GM10266 (cell line): ENCODE data around the gene TMA7B.

Experiments used
- DNase-seq: peaks from one replicate; pipeline ENCODE4 v3.0.0; 2012; ENCODE audit errors: extremely low spot score
- TF ChIP-seq, protein P1 (sequence below): IDR thresholded peaks from 2 replicates; pipeline ENCODE4 v1.5.1; 2012; ENCODE audit warnings: mild to moderate bottlenecking, low read depth; ENCODE audit not compliant: control insufficient read depth, insufficient read depth; ENCODE audit errors: missing control alignments

Gene TMA7B

GRCh38 chr22:39984006-39984405 lies 23.8 kb downstream of the TMA7B start:
- TF ChIP-seq, protein P1, sequence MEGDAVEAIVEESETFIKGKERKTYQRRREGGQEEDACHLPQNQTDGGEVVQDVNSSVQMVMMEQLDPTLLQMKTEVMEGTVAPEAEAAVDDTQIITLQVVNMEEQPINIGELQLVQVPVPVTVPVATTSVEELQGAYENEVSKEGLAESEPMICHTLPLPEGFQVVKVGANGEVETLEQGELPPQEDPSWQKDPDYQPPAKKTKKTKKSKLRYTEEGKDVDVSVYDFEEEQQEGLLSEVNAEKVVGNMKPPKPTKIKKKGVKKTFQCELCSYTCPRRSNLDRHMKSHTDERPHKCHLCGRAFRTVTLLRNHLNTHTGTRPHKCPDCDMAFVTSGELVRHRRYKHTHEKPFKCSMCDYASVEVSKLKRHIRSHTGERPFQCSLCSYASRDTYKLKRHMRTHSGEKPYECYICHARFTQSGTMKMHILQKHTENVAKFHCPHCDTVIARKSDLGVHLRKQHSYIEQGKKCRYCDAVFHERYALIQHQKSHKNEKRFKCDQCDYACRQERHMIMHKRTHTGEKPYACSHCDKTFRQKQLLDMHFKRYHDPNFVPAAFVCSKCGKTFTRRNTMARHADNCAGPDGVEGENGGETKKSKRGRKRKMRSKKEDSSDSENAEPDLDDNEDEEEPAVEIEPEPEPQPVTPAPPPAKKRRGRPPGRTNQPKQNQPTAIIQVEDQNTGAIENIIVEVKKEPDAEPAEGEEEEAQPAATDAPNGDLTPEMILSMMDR, result no peak
- no peak for DNase-seq

DNA sequence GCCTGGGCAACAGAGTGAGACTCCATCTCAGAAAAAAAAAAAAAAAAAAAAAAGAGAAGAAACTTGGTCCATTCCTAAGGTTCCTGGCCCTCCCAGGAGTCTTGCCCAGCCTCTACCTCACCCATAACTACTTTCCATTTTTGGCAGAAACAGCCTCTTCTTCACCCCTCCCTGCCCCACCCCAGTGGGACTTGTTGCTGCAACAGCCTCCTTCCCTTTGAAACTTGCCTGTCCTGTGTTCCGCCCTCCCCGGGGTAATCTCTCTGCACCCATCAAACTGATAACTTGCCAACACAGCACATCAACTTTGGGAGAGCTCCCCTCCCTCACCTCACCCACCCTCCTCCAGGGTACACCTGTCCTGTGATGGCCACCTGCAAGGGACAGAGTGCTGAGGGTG lies 24.5 kb downstream of the TMA7B start:
- TF ChIP-seq, protein P1, result no peak
- DNase-seq, result no peak

DNA sequence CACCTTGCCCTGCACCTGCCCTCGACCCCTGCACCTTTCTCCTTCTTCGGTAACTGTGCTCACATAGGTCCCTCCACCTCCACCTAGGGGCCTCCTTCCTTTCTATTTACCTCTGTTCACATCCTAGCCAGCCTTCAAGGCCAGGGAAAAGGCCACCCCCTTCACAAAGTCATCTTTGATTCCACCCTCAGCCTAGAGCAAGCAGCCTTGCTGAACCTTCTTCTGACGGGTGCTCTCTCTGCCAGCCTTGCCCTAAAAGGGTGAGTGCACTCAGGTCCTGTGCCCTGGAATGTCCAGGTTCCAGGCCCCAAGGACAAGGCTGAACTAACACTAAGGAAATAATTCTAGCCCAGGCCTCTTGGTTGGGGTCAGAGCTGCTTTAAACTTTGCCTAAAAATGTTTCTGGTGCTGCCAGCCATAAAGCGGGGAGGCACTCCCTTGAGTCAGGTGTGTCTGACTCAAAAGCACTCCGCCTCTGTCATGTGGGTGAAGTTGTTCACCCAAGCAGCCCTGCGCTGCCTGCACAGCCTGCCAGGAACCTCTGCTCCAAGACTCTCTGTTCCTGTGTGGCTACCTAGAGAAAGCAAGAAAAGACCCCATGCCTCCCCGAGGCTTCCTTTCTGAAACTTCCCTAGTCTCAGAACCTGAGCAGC lies 25.3 kb downstream of the TMA7B start:
- no peak for DNase-seq
- TF ChIP-seq, protein P1, result no peak

DNA sequence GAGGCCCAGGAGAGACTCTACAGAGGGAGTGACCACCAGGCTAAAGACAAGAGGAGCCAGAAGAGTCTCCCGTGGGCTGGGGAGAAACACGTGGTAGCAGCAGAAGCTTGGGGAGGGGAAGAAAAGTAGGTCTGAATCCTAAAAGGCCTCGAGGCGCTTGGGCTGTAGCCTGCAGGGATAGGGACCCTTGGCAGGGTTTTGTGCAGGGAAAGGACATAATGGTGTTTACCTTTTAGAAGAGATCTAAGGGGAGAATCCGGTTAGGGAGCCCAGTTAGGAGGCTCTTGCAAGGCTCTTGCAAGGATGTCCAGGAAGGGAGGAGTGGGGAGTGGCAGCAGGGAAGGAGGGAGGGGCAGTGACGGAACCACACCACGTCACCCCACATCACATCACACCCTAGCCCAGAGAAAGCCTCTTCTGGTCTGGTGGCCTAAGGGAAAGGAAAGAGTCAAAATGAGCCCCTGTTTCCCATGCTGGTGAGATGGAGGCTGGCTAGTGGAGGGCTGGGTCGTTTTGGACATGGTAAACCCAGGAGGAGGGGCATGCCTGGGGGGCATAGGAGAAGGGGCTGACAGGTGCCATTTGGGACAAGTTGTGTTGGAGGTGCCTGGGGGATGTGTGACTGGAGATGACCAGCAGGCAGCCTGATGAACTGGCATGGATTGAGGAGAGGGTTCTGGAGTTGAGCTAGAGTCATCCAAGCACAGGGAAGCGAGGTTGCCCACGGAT lies 28.4 kb downstream of the TMA7B start:
- TF ChIP-seq, protein P1, result no peak
- DNase-seq, result no peak

- no peak for DNase-seq
- TF ChIP-seq, protein P1, result no peak
These were observed 29.4 kb downstream of the TMA7B start for GRCh38 chr22:39989633-39990032.

DNA sequence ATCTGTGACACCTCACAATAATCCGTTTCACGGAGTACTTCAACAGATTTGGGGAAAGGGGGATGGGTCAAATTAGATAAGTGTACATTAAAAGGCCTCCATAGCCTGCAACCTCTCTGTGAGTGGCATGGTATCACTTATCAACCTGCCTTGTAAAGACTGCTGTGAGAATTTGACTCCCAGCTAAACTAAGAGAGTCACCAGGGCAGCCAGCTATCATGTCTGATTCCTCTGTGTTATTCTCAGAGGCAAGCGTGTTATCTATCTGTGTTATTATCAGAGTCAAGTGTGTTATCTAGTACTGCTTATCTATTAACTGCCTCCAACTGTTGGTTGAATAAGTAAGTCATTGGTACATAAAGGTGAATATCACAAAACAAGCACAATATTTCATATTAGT lies 30.5 kb downstream of the TMA7B start:
- TF ChIP-seq, protein P1, result no peak
- no peak for DNase-seq
